Panc1 (cell line): Measurements from ENCODE around the gene ADGRG3.

Experiments
- TCF7L2 ChIP-seq: IDR thresholded peaks from 2 replicates; pipeline ENCODE4 v1.6.1; 2011; ENCODE audit warnings: mild to moderate bottlenecking, low read depth, low read length, inconsistent platforms
- TF ChIP-seq, protein P1 (sequence below): fragments of 450-650 bp; IDR thresholded peaks from 2 replicates; pipeline ENCODE4 v1.5.1; 2017; ENCODE audit warnings: mild to moderate bottlenecking
- TF ChIP-seq, protein P2 (sequence below), 2 experiments: IDR thresholded peaks; 2 replicates each; pipeline ENCODE4 v1.6.1; 2011 to 2012; ENCODE audit warnings: low read depth in 2 of 2, control low read depth in 1 of 2, low read length in 1 of 2, mild to moderate bottlenecking in 1 of 2, moderate library complexity in 1 of 2; ENCODE audit not compliant: insufficient read depth in 1 of 2

DNA sequence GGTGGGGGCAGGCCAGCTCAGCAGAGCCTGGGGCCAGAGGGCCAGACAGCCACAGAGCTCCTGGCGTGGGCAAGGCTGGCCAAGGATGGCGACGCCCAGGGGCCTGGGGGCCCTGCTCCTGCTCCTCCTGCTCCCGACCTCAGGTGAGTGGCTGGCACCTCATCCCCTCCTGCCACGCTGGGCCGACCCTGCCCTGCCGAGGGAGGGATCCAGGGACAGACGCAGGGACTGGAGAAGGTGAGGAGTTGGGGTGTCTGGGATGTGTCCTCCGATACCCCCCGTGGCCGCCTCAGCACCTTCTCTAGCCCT lies at the start of gene ADGRG3:
- TF ChIP-seq TCF7L2, result no peak
- TF ChIP-seq, protein P1, sequence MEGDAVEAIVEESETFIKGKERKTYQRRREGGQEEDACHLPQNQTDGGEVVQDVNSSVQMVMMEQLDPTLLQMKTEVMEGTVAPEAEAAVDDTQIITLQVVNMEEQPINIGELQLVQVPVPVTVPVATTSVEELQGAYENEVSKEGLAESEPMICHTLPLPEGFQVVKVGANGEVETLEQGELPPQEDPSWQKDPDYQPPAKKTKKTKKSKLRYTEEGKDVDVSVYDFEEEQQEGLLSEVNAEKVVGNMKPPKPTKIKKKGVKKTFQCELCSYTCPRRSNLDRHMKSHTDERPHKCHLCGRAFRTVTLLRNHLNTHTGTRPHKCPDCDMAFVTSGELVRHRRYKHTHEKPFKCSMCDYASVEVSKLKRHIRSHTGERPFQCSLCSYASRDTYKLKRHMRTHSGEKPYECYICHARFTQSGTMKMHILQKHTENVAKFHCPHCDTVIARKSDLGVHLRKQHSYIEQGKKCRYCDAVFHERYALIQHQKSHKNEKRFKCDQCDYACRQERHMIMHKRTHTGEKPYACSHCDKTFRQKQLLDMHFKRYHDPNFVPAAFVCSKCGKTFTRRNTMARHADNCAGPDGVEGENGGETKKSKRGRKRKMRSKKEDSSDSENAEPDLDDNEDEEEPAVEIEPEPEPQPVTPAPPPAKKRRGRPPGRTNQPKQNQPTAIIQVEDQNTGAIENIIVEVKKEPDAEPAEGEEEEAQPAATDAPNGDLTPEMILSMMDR, result no peak
- TF ChIP-seq, protein P2, sequence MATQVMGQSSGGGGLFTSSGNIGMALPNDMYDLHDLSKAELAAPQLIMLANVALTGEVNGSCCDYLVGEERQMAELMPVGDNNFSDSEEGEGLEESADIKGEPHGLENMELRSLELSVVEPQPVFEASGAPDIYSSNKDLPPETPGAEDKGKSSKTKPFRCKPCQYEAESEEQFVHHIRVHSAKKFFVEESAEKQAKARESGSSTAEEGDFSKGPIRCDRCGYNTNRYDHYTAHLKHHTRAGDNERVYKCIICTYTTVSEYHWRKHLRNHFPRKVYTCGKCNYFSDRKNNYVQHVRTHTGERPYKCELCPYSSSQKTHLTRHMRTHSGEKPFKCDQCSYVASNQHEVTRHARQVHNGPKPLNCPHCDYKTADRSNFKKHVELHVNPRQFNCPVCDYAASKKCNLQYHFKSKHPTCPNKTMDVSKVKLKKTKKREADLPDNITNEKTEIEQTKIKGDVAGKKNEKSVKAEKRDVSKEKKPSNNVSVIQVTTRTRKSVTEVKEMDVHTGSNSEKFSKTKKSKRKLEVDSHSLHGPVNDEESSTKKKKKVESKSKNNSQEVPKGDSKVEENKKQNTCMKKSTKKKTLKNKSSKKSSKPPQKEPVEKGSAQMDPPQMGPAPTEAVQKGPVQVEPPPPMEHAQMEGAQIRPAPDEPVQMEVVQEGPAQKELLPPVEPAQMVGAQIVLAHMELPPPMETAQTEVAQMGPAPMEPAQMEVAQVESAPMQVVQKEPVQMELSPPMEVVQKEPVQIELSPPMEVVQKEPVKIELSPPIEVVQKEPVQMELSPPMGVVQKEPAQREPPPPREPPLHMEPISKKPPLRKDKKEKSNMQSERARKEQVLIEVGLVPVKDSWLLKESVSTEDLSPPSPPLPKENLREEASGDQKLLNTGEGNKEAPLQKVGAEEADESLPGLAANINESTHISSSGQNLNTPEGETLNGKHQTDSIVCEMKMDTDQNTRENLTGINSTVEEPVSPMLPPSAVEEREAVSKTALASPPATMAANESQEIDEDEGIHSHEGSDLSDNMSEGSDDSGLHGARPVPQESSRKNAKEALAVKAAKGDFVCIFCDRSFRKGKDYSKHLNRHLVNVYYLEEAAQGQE (IDR thresholded peaks at IDR 0.05; ENCODE audit: insufficient read depth in 1 of 2, low read depth in 2 of 2, low read length in 1 of 2), result no peak
